Right atrium auricular region (tissue), 2 donors: ENCODE data around the gene SLC8A1. TPM values are rescaled to one million over a fixed set of nuclear protein-coding genes. Genes with fewer than 3 reads are reported as not detected.
"Not testable (repeated sequence)": the region's sequence is repeated elsewhere in the genome, so short reads cannot be mapped to it uniquely, and the experiment has no call there.

Experiments
- DNase-seq: peaks from one replicate; pipeline ENCODE4 v3.0.0-alpha.2; 2019; ENCODE audit warnings: low spot score
- H3K27ac ChIP-seq, 2 donors: fragments of 200-600 bp; sonication (generic); 1 replicate in 1 of 2; 2 replicates in 1 of 2; pipeline ENCODE4 v1.5.1; 2016 to 2019
- H3K27me3 ChIP-seq, 2 donors: fragments of 200-600 bp; sonication (generic); one replicate each; pipeline versions ENCODE4 v1.5.1 to v1.6.0; 2017 to 2019
- H3K36me3 ChIP-seq: fragments of 200-600 bp; sonication (generic); one replicate; pipeline ENCODE4 v1.5.1; 2016
- H3K4me1 ChIP-seq, 2 donors: fragments of 200-600 bp; sonication (generic); one replicate each; pipeline versions ENCODE4 v1.5.1 to v1.6.0; 2017 to 2019
- H3K4me3 ChIP-seq, 2 donors: fragments of 200-600 bp; sonication (generic); 1 replicate in 1 of 2; 2 replicates in 1 of 2; pipeline ENCODE4 v1.5.1; 2017 to 2019; ENCODE audit warnings: mild to moderate bottlenecking in 1 of 2, moderate library complexity in 1 of 2
- H3K9me3 ChIP-seq, 2 donors: fragments of 200-600 bp; sonication (generic); one replicate each; pipeline ENCODE4 v1.5.1; 2019
- CTCF ChIP-seq, 2 donors: fragments of 200-600 bp; sonication (generic); IDR thresholded peaks; one replicate each; pipeline ENCODE4 v1.5.1; 2019; ENCODE audit warnings: antibody characterized with exemption in 2 of 2
- total RNA-seq, 2 donors: library from RNA; depleted of rRNA; stranded (reverse); fragments of >200 nt; gene quantifications; one replicate each; pipeline ENCODE4 v1.1.0, GENCODE V29; 2016

SLC8A1 gene
- total RNA-seq, 2 donors from 2014 or later, result 493 to 738 TPM

DNA sequence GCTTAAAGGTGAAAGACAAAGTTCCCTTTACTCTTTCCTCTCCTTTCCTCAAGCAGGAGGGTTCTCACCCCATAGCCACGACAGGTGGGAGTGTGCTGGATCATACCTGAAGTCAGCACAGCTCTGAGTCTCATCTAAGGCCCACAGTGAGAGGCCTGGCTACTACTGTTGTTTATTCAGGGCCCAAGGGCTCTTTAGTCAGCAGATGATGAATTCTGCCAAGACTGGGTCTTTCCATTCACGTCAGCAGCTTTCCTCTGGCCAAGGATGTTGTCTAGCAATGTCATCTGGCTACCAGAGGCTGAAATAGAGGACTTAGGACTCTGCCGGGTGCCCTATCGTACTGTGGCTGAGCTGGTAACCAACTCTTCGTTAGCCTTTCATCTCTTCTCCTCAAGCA is 364.5 kb downstream of the SLC8A1 start:
- Histone ChIP-seq H3K9me3 (no peaks in the 10 kb centered on the region), H3K4me1 (peaks cover 0 to 11% of the 10 kb centered on the region in 2 donors), H3K27me3 (no peaks in the 10 kb centered on the region), H3K4me3 (no peak overlapping the region), H3K27ac (peak overlapping the region in 1 of 2 donors; percentile 13), H3K36me3 (no peaks in the 10 kb centered on the region)
- TF ChIP-seq CTCF (IDR thresholded peaks at IDR 0.05), result no peak
- no peak for DNase-seq

DNA sequence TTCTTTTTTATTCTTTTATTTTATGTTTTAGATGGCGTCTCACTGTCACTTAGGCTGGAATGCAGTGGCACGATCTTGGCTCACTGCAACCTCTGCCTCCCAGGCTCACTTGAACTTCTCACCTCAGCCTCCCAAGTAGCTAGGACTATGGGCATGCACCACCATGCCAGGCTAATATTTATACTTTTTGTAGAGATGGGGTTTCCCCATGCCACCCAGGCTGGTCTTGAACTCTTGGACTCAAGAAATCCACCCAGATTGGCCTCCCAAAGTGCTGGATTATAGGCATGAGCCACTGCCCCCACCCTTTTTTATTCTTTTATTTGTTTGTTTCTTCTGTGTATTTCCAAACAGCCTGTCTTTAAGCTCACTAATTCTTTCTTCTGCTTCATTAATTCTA is 366.1 kb downstream of the SLC8A1 start:
- Histone ChIP-seq H3K9me3 (no peaks in the 10 kb centered on the region), H3K4me3 (no peak overlapping the region), H3K27me3 (no peaks in the 10 kb centered on the region), H3K27ac (no peak overlapping the region), H3K36me3 (no peaks in the 10 kb centered on the region), H3K4me1 (peaks cover 0 to 10% of the 10 kb centered on the region in 2 donors)
- no peak for DNase-seq
- TF ChIP-seq CTCF (IDR thresholded peaks at IDR 0.05), result no peak

- not testable (repeated sequence) for H3K9me3 ChIP-seq, H3K4me3 ChIP-seq, H3K27me3 ChIP-seq, DNase-seq, H3K36me3 ChIP-seq, H3K27ac ChIP-seq, H3K4me1 ChIP-seq
Observed at GRCh38 chr2:40073336-40073735, 378.6 kb downstream of the SLC8A1 start.

DNA sequence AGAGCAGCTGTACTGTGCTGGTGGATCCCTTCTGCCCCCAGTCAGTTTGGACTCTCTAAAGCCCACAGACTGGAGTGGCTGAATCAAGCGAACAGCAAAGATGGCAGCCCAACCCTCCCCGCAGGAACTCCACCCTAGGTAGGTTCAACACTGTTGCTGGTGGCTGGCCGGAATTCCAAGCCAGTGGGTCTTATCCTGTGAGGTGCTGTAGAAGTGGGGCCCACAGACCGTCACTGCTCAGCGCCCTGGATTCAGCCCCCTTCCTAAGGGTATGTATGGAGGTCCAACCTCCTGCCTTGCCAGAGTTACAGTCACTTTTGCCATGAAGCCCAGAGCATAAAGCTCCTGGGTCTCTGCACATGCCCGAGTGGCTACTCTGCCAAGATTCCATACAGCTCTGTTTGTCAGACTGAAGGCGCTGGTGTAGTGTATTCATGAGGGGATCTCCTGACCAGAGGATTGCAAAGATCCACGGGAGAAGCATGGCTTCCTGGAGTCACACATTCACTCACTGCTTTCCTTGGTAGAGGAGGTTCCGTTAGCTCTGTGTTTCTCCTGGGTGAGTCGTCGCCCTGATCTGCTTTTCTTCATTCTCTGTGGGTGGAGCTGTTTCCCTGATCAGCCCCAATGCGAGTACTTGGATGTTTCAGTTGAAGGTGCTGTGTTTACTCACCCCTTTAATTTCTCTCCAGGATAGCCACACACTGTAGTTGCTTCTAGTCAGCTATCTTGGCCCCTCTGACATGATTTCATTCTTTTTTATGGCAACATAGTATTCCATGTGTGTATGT is 379.3 kb downstream of the SLC8A1 start:
- Histone ChIP-seq H3K4me3 (no peak overlapping the region), H3K36me3 (no peaks in the 10 kb centered on the region), H3K27me3 (no peaks in the 10 kb centered on the region), H3K4me1 (no peaks in the 10 kb centered on the region), H3K9me3 (peaks cover 0 to 9% of the 10 kb centered on the region in 2 donors), H3K27ac (no peak overlapping the region)
- no peak for TF ChIP-seq CTCF (IDR thresholded peaks at IDR 0.05)
- DNase-seq, result no peak

DNA sequence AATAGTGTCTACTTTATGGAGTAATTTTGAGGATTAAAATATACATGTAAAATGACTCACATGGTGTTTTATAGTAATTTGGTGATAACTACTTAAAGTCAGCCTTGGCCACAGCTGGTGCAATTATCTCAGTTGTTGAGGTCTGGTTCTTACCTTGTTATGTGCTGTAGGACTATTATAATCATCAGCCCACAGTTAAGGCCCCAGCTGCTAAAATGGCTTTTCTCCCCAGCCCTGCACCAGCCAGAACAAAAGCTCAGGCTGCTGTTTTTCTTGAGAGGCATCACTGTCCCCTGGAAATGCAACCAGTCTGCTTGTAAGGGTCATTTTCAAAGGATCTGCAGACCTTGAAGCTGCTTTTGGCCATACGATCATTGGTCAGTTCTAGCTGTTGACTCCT is 389.5 kb downstream of the SLC8A1 start:
- no peaks in the 10 kb centered on the region for H3K36me3 ChIP-seq
- H3K27ac ChIP-seq, result no peak overlapping the region
- no peak overlapping the region for H3K4me3 ChIP-seq
- no peak for TF ChIP-seq CTCF (IDR thresholded peaks at IDR 0.05)
- peaks cover 0 to 4% of the 10 kb centered on the region in 2 donors for H3K9me3 ChIP-seq
- DNase-seq, result no peak
- H3K4me1 ChIP-seq, result no peaks in the 10 kb centered on the region
- H3K27me3 ChIP-seq, result no peaks in the 10 kb centered on the region

GRCh38 chr2:40049781-40050180 is 402.1 kb downstream of the SLC8A1 start:
- H3K4me3 ChIP-seq, result no peak overlapping the region
- no peak for TF ChIP-seq CTCF (IDR thresholded peaks at IDR 0.05)
- H3K27ac ChIP-seq, result no peak overlapping the region
- no peaks in the 10 kb centered on the region for H3K4me1 ChIP-seq
- H3K27me3 ChIP-seq, result no peaks in the 10 kb centered on the region
- H3K36me3 ChIP-seq, result no peaks in the 10 kb centered on the region
- DNase-seq, result no peak
- H3K9me3 ChIP-seq, result no peaks in the 10 kb centered on the region
